DOHH2 (cell line): Measurements from ENCODE around the gene MLLT10.

ENCODE experiments used
- H3F3A ChIP-seq: fragments of 200-600 bp; sonication (generic), shearing (Covaris generic); 2 replicates; pipeline ENCODE4 v1.6.0; 2016; ENCODE audit warnings: antibody characterized with exemption, mild to moderate bottlenecking; ENCODE audit not compliant: control insufficient read depth, insufficient read depth
- H3K27ac ChIP-seq: fragments of 200-600 bp; sonication (generic); 2 replicates; pipeline ENCODE4 v1.5.1; 2014; ENCODE audit warnings: low read depth, mild to moderate bottlenecking, low read length, moderate library complexity
- H3K27me3 ChIP-seq: fragments of 200-600 bp; sonication (generic); 2 replicates; pipeline ENCODE4 v1.6.1; 2014; ENCODE audit warnings: mild to moderate bottlenecking, low read length, mixed read lengths; ENCODE audit not compliant: control insufficient read depth
- H3K36me3 ChIP-seq: fragments of 200-600 bp; sonication (generic); 2 replicates; pipeline ENCODE4 v1.6.1; 2014; ENCODE audit warnings: mild to moderate bottlenecking, low read length, moderate library complexity, mixed read lengths; ENCODE audit not compliant: control insufficient read depth
- H3K4me1 ChIP-seq: fragments of 200-600 bp; sonication (generic); 2 replicates; pipeline ENCODE4 v1.6.1; 2014; ENCODE audit warnings: mild to moderate bottlenecking, low read length, mixed read lengths; ENCODE audit not compliant: control insufficient read depth
- H3K4me2 ChIP-seq: fragments of 200-600 bp; sonication (generic); 2 replicates; pipeline ENCODE4 v1.6.0; 2014; ENCODE audit warnings: mild to moderate bottlenecking, low read length, moderate library complexity
- H3K4me3 ChIP-seq: fragments of 200-600 bp; sonication (generic); 2 replicates; pipeline ENCODE4 v1.5.1; 2014; ENCODE audit warnings: mild to moderate bottlenecking, low read length, mixed read lengths
- H3K79me2 ChIP-seq: fragments of 200-600 bp; sonication (generic); 2 replicates; pipeline ENCODE4 v1.6.1; 2014; ENCODE audit warnings: mild to moderate bottlenecking, low read length, mixed read lengths; ENCODE audit not compliant: control insufficient read depth
- H3K9me2 ChIP-seq: fragments of 200-600 bp; sonication (generic); replicated peaks from 2 replicates; pipeline ENCODE4 v1.6.1; 2014; ENCODE audit warnings: mild to moderate bottlenecking, low read length, mixed read lengths; ENCODE audit not compliant: control insufficient read depth
- H3K9me3 ChIP-seq: fragments of 200-600 bp; sonication (generic); 2 replicates; pipeline ENCODE4 v1.6.1; 2014; ENCODE audit warnings: antibody characterized with exemption, low read length, mixed read lengths; ENCODE audit not compliant: control insufficient read depth, insufficient read depth
- H4K20me1 ChIP-seq: fragments of 200-600 bp; sonication (generic); 2 replicates; pipeline ENCODE4 v1.6.0; 2014; ENCODE audit warnings: low read depth, mild to moderate bottlenecking, antibody characterized with exemption, low read length, moderate library complexity; ENCODE audit not compliant: control insufficient read depth, insufficient read depth
- CTCF ChIP-seq: fragments of 200-600 bp; sonication (generic); IDR thresholded peaks from one replicate; pipeline ENCODE4 v1.5.1; 2014; ENCODE audit warnings: antibody characterized with exemption, mild to moderate bottlenecking, low read depth, low read length; ENCODE audit not compliant: poor library complexity, severe bottlenecking
- EZH2phosphoT487 ChIP-seq: fragments of 200-600 bp; sonication (generic); IDR thresholded peaks from 2 replicates; pipeline ENCODE4 v1.6.1; 2017; ENCODE audit warnings: borderline replicate concordance, mild to moderate bottlenecking, antibody characterized with exemption, low read length, moderate library complexity, mixed read lengths

MLLT10 gene

GRCh38 chr10:21528236-21529031 lies 5.6 kb upstream of the MLLT10 start:
- H3K4me1 ChIP-seq = peaks cover 77% of the 10 kb centered on the region

DNA sequence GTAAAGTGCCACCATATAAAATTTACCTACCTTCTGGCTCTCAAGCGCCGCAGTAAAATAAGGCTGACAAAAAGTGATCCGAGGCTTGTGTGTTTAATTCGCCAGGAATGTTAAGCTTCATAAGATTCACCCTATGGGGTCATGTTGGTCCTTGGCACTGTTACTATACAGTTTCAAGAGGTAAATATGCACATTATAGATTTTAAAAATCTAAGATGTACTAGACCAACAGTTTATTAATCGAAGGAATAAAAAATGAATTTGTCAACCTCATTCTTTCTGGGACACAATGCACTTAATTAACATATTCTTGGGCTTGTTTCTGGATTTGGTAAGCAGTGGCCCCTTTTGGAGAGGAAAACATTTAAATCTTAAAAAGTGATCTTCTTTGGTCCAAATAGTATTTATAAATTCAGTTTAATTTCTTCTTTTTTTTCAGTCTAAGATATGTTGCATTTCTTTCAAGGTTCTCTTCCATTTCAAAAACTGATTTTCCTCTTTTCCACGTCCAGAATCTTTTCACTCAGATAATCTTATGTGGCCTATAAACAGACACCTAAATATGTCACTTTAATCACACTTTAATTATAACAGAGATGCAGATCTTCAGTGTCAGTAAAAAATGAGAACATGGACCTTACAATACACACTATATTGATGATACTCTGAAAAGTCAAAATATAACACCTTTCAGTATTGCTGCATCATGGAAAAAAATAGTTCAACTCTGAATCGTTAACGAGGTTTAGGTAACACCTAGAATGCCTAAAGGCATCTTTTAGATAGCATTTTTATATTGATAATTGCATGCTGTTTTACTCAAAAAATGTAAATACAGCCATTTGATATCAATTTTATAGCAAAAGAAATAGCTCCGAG lies 4.8 kb upstream of the MLLT10 start:
- peak overlapping the region; percentile 93; the same call in 1 of the 2 replicates for H3K4me2 ChIP-seq
- H3K4me3 ChIP-seq = no peak overlapping the region; the same call in 1 of the 2 replicates
- no peak overlapping the region for H3K27ac ChIP-seq
- peaks cover 71% of the 10 kb centered on the region for H3K4me1 ChIP-seq
- H3K9me3 ChIP-seq = no peaks in the 10 kb centered on the region
- H3K79me2 ChIP-seq = no peaks in the 10 kb centered on the region
- TF ChIP-seq CTCF (no peak), EZH2phosphoT487 (no peak)
- H4K20me1 ChIP-seq = no peaks in the 10 kb centered on the region
- H3K27me3 ChIP-seq = no peaks in the 10 kb centered on the region
- H3K36me3 ChIP-seq = no peaks in the 10 kb centered on the region
- H3K9me2 ChIP-seq = no peaks in the 10 kb centered on the region
- H3F3A ChIP-seq = peaks cover 51% of the 10 kb centered on the region

More at GRCh38 chr10:21528236-21529031, 5.6 kb upstream of the MLLT10 start:
- Histone ChIP-seq H3K4me2 (peak overlapping the region; percentile 93), H4K20me1 (no peaks in the 10 kb centered on the region), H3K9me2 (no peaks in the 10 kb centered on the region), H3K27ac (peak overlapping the region; percentile 87), H3F3A (peaks cover 55% of the 10 kb centered on the region), H3K36me3 (no peaks in the 10 kb centered on the region), H3K79me2 (no peaks in the 10 kb centered on the region), H3K27me3 (no peaks in the 10 kb centered on the region), H3K4me3 (peak overlapping the region; percentile 84), H3K9me3 (no peaks in the 10 kb centered on the region)
- no peak for TF ChIP-seq CTCF
- no peak for TF ChIP-seq EZH2phosphoT487

DNA sequence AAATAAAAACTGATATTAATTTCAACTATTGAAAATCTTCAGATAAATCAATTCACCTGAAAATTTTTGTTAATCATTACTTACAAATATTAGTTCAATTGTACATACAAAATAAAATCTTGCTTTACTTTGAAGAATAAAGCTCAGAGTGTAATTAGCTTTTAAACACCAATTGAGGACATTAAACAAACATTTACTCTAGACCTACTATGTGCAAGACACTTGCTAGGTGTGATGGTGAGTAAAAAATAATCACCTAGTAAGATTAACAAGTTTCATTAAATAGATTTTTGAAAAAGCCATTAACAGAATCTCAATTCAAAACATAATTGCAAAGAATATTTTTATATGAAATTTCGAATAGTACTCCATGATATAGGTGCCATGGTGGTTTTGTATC lies 3.9 kb upstream of the MLLT10 start:
- Histone ChIP-seq H3K4me3 (no peak overlapping the region), H3F3A (peaks cover 45% of the 10 kb centered on the region), H3K9me3 (no peaks in the 10 kb centered on the region), H3K4me2 (no peak overlapping the region), H3K36me3 (peaks cover under 1% of the 10 kb centered on the region), H3K27ac (no peak overlapping the region), H3K79me2 (peaks cover 7% of the 10 kb centered on the region), H3K4me1 (peaks cover 63% of the 10 kb centered on the region), H3K9me2 (no peaks in the 10 kb centered on the region), H3K27me3 (no peaks in the 10 kb centered on the region), H4K20me1 (peaks cover under 1% of the 10 kb centered on the region; the same call in 1 of the 2 replicates)
- TF ChIP-seq CTCF (no peak), EZH2phosphoT487 (no peak)
